NCI-H1436 (cell line): ENCODE results near the gene TMEM190.
"Not testable (repeated sequence)": the region's sequence is repeated elsewhere in the genome, so short reads cannot be mapped to it uniquely, and the experiment has no call there.

Source experiments
- DNase-seq: peaks from one replicate; lab custom pipeline; 2025; lab: John Stamatoyannopoulos, UW

The TMEM190 gene

DNA sequence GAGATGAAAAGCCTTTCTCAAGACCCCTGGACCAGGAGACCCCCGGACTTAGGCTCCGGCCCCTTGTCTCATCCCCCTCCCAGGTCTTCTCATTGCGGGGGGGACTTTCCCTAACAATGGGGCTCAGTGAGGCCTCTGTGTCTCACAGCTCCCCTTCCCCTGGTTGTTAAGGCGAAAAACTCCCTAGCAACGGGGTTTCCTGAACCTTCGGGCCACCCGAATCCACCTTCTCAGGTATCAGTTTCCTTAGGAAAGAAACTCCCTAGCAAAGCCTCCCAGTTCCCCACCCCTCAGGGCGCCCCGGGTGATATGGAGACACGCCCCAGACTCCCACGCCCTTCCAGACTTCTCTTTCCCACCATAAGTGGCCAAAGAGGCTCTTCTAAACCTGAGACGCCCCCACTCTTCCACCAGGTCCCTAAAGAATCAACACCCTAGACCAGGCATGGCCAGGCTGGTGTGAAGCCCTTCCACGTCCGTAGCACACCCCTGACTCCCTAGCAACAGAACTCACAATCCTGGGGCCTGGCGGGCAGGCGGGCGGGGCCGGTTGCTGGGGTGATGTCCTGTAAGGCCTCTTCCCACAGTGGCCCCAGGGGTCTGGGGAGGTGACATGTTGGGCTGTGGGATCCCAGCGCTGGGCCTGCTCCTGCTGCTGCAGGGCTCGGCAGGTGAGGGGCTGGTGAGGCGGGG lies at the start of gene TMEM190:
Gene TMEM190 (plus strand): TSS at position 586 of the 693 bp plus-strand sequence. CDS start 28 bp downstream, at position 614.
- no peak for DNase-seq

DNA sequence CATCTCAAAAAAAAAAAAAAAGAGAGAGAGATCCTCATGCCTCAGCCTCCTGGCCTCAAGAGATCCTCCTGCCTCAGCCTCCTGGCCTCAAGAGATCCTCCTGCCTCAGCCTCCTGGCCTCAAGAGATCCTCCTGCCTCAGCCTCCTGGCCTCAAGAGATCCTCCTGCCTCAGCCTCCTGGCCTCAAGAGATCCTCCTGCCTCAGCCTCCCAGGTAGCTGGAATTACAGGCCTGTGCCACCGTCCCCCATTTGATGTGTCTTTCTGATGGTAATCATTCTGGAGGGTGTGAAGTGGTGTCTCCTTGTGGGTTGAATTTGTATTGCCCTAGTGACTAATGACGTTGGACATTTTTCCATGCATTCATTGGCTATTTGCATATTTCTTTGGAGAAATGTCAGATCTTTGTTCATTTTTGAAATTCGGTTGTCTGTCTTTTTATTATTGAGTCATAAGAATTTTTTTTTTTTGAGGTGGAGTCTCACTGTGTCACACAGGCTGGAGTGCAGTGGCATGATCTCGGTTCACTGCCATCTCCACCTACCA lies 47.8 kb upstream of the TMEM190 start:
- not testable (repeated sequence) for DNase-seq

DNA sequence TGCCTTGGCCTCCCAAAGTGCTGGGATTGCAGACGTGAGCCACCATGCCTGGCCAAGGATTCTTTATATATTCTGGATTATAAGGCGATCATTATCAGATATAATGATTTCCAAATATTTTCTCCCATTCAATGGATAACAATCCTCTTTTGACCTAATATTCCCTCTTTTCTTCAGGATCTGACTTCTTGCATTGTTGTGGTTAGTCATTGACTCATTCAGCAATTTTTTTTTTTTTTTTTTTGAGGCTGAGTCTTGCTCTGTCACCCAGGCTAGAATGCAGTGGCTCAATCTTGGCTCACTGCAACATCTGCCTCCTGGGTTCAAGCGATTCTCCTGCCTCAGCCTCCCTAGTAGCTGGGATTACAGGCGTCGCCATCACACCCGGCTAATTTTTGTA lies 46.8 kb upstream of the TMEM190 start:
- not testable (repeated sequence) for DNase-seq

DNA sequence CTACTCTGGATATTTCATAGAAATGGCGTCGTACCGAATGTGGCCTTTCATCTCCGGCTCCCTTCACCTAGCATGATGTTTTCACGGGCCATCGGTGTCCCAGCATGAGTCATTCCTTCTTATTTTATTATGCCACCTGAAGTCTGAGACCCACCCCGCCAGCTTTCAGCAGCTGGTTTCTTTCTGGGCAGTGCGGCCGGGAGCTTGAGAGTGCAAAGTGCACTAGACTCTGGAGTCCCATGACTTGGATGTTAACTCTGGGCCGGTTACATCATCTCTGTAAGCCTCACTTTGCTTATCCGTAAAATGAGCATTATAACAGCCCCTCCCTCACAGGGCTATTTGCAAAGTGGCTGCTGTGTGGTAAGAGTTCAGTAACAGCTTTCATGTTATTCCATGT lies 42.8 kb upstream of the TMEM190 start:
- DNase-seq = no peak

DNA sequence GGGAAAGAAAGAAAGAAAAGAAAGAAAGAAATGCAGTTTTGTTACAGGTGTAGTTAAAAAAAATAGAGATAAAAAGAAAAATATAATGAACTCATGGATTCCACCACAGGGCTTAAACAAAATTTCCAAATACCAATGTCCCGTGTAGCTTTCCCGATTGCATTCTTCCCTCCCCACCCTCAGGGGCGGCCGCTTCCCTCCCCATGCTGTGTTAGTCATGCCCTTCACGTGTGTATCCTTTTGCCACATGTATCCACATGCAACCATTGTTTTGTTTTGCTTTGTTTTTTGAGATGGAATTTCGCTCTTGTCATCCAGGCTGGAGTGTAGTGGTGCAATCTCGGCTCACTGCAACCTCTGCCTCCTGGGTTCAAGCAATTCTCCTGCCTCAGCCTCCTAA lies 40.5 kb upstream of the TMEM190 start:
- DNase-seq = no peak

DNA sequence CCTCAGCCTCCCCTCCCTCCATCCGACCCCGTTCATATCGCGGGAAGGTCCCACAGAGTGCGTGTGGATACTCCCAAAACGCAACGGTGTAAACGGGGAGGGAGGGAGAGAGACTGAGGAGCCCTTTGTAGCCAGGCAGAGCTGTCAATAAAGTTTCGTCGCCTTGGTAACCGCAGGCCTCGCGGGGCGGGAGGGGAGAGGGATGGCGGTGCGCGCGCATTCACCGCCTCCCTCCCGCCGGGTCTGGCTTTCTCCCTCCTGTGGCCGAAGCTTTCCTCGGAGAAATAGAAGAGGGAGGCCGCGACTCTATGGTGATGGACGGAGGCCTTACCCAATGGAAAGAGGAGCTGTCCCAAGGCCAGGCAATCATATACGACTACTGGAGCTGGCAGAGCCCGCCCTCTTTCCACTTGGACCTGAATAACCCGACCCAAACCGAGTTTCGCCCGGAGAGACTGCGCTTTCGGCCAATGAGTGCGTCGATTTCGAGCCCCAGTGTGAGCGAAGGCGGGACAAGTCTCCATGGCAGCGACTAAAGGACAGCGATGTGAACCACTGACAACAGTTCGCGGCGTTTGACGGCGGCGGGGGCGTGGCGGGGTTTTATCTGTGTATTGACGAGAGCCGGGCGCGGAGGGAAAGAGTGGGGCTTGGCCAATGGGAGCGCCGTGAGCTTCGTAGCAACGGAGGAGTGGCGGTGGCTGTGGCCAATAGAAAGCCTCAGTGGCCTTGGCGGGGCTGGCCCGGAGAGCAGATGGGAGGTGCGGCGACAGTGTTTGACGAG lies 37.3 kb upstream of the TMEM190 start, which contains the start of gene KMT5C:
Gene KMT5C (plus strand): TSS at position 772 of the 784 bp plus-strand sequence. CDS start 2,061 bp downstream, outside the sequence.
- peak; percentile 100 for DNase-seq

DNA sequence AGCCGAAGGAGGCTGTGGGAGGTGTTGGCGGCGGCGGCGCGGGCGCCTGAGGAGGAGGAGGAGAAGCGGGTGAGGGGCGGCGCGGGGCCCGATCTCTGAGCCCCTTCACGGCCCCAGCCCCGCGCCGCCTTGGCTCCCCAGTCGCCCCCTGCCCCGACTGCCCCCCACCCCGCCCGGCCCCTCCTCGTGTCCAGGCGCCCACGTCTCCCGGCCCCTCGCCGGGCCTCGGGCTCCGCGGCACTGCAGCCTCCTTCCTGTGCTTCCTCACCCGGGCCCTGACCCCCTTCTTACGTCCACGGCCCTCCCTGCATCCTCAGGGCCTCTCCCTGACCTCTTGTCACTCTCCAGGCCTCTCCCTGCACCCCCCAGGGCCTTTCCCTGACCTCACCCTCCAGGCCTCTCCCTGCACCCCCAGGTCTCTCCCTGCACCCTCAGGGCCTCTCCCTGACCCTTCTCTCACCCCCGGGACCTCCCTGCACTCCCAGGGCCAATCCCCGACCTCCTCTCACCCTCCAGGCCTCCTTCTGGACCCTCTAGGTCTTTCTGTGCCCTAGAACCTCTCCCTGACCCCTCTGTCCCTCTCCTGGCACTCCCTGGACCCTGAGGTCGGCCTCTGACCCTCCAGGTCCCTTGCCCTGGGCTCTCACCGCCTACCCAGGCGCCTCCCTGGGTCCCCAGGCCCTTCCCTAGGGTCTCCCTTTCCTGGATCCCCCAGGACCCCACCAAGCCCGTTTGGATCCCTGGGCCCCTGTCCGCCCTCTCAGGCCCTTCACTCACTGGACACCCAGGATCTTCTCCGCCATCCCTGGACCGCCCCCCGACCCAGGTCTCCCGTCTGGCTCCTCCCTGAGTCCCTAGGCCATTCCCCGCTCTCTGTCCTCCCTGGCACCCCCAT lies 36.5 kb upstream of the TMEM190 start:
- no peak for DNase-seq

DNA sequence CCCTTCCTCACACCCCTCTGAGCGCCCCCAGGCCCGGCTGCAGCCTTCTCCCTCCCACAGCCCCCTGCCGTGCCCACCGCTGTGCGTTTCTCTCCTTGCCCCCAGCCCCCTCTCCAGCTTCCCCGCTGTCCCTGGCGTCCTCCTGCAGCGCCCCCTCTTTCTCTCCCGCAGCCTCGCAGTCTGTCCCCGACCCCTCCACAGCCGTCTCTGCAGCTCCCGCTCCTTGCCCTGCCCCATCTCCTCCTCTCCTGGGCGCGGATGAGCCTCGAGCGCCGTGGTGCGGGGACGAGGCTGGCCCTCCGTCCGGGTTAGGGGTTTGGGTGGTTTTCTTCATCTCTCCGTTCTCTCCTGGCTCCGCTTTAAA lies 35.9 kb upstream of the TMEM190 start:
- DNase-seq = no peak

DNA sequence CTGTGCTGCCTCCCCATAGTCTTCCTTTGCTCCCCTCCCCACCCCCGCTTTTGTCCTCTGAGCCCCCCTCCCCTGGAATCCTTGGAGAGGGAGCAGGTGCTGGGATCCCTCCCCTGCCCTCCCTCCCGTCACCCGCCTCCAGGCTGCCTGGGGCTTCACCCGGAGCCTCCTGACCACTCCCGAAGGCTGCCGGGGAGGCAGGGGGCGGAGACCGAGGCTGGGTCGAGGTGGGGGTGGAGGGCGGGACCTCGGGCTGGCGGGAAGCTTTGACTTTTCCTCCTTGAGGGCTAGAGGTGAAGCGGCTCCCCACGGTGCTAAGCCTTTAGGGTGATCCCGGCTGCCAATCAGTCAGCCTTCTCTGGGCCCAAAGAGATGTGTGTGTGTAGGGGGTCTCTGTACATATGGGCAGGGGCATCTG lies 35.4 kb upstream of the TMEM190 start:
- peak; percentile 83 for DNase-seq

DNA sequence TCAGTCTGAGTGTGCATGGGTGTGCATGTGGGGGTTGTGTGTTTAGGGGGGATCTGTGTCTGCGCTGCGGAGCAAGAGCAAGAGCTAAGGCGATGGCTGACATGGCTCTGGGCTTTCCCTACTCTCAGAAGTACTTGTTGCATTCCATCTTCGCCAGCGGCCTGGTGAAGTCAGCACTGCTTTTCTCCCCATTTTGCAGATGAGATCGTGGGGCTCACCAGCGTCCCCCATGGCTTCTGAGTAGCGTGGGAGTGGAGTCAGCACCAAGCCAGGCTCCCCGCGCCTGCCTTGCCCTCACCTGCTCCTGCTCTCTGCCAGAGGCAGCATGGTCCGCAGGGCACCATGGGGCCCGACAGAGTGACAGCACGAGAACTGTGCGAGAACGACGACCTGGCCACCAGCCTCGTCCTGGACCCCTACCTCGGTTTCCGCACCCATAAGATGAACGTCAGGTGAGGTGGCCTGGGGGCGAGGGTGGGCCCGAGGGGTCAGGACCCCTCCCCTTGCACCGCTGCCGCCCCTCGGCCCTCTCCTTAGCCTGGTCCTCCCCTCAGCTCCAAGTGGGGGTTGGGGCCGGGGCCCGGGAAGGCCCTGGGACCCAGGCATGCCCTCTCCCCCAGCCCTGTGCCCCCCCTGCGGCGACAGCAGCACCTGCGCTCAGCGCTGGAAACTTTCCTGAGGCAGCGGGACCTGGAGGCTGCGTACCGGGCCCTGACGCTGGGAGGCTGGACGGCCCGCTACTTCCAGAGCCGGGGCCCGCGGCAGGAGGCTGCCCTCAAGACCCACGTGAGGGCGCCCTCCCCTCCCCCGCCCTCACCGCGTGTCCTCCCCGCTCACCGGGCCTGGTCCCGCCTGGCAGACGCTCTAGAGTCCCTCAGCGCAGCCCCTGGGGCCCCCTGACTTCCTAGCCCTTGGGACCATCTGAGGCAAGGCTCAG lies 34.8 kb upstream of the TMEM190 start:
- DNase-seq = no peak

DNA sequence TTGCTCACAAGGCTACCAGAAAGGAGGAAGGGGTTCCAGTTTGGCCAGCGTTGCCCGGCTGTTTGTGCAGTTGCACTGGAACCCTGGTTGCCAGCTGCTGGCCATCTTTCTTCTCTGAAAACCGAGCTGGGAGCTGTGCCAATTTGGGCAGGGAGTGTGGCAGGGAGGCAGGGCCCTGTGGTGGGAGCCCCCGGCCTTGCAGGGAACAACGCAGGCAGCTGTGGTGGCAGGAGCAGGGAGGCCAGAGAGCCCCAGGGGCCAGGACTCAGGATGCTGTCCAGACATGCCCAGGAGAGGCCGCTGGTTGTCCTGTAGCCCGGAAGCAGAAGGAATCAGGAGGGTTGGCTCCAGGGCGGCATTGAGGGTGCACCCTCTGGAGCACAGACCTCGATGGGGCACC lies 32.2 kb upstream of the TMEM190 start:
- no peak for DNase-seq

DNA sequence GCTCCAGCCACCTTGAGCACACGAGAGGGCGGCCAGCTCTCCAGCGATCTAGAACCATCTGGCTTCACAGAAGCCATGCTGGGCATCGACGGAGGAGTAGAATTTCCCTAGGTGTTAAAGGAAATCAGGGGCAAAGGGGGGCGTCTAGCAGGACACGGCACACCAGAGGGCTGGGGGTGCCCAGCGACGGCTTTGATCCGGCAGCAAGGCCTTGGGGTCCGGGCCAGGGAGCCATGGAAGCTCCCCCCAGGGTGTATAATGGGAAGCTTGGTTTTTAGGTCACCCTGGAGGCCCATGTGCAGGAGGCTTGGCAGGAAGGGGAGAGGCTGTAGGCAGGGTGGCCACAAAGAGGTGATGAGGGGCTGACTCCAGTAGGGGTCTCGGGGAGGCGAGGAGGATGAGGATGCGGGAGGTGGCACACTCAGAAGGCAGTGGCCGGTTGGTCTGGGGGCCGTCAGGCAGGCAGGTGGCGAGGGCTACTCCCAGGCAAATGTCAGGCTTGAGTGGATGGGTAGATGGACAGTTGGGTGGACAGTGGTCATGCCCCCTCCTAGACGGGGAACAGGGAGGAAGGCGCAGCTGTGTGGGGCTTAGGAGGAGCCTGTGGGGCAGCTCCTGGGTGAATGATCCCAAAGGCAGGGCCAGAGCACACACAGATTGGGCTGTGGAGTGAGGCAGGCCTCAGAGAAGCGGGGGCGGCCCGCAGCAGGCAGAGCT lies 31.4 kb upstream of the TMEM190 start:
- no peak for DNase-seq

DNA sequence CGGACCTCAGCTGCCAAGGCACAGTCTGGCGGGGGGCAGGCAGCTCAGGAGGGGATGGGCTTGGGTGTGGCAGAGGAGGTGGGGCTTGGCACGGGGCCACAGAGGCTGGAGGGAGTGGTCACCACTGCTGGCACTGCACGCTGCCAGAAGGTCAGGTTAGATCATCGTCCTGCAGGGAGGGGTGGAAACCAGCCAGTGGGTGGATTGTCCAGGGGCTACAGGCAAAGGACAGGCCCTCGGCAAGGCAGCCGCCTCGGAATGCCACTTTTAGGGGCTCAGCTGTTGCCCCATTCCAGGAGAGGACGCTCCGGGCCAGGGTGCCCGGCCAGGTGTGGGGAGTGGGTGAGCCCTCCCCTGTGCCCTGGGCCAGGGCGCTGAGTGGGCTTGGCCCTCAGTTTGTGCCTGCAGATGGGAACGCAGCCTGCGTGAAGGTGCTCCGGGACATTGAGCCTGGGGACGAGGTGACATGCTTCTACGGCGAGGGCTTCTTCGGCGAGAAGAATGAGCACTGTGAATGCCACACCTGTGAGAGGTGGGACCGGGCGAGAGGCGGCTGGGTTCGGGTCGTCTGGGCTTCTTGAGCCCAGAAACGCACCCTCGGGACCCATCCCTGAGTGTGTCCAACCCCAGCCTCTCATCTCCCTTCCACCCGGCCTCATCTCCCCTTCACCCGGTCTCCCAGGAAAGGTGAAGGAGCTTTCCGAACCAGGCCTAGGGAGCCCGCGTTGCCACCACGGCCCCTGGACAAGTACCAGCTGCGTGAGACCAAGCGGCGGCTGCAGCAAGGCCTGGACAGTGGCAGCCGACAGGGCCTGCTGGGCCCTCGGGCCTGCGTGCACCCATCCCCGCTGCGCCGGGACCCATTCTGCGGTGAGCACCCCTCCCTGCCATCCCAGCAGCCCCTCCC lies 30.6 kb upstream of the TMEM190 start:
- no peak for DNase-seq

DNA sequence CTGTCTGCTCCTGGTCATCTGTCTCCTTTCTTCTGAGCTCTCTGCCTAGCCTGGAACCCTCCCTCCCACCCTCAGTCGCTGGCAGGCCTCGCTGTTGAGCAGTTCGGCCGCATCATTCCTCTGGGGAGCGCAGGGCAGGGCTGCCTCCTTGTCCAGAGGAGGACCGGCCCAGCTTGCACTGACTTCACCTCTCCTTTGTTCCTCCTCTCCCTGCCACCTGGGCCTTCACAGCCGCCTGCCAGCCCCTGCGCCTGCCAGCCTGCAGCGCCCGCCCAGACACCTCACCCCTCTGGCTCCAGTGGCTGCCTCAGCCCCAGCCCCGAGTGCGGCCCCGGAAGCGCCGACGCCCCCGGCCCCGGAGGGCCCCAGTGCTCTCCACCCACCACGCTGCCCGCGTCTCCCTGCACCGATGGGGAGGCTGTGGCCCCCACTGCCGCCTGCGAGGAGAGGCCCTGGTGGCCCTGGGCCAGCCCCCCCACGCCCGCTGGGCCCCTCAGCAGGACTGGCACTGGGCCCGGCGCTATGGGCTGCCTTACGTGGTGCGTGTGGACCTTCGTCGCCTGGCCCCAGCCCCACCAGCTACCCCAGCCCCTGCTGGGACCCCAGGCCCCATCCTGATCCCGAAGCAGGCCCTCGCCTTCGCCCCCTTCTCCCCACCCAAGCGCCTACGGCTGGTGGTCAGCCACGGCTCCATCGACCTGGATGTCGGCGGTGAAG lies 29.7 kb upstream of the TMEM190 start:
- DNase-seq = no peak

DNA sequence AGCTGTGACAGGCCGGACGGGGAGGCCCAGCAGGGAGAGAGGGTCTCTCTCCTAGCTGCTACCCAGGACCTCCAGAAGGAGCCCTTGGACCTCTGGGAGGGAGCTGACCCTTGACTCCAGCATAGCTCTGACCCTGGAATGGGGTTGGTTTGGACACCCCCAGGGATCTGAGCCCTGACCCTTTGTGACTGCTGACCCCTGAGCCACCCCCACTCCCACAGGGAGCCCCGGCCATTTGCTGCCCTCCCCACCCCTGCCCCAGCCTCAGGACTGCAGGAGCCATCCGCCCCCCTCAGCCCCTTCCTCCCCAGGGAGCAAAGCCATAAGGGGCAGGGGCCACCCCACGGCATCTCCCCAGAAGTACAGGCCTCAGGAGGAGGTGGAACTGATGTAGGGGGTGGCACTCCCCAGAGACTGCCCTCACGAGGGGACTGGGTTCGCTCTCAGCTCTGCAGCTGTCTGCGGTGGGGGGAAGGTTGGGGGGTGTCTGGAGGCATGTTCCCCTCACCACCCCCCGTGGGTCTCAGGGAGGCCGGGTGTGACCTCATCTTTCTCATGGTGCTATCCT lies 29.1 kb upstream of the TMEM190 start:
- no peak for DNase-seq

DNA sequence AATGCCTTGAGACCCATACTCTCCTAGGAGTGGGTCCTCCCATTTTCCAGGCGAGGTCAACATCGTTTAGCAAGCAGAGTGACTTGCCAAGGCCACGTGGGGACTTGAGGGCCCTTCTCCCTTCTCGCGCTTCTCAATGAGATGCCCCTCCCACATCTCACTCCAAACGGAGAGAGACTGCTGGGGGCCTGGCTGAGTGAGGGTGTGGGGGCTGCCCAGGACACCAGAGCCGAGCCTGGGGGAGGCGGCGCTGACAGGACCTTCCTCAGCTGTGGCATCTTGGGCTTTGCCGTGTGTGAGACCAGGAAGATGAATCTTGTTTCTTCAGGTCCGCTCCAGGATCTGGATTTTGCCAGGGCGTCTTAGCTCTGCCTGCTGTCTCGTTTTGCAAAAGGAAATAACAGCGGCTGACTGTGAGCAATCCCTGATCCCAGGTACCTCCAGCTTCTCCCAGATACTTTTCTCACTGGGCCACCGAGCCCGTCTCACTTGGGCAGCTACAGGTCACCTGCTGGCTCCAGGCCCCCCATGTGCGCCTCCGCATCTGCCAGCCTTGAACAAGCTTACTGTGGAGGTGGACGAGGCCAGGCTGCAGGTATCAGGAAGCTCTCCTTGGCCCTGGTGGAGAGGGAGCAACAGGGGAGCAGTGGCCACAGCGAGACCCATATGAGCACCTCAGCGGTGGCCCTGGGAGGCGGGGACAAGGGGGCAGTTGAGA lies 28.1 kb upstream of the TMEM190 start:
- DNase-seq = no peak

DNA sequence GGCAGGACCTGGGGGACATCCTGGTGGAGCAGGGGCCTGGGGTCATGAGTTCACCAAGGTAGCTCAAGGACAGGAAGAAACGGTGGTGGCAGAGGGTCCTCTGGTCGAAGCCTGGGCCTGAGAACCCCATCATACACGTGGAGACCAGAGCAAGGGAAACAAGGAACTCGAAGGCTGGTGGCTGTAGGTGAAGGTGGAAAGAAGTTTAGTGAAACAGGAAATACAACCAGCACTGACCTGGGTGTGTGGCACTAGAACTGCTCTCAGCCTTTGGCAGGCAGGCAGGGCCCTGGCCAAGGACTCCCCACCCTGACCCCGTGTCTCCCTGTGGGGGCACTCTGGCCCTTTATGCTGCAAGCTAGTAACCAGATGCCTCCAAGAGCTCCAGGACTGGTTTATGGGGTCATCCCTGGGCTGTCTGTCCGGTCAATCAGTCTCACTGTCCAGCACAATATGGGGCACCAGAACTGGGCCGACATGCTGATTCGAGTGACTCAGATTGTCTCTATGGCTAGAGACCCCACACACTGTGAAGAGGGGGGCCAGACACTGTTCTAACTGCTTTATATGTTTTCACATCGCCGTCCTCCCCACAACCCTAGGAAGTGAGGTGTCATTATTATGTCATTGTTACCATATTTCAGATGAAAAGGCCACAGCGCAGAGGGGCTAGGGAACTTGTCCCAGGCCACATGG lies 25.9 kb upstream of the TMEM190 start:
- no peak for DNase-seq
